SK-N-SH treated with all-trans-retinoic acid at 6 μM for 48 hours (cell line): ENCODE results near the gene TP53.

Source experiments
- ATAC-seq: fragments of 200-7000 bp; cut with Tn5 transposase; 3 replicates; pipeline ENCODE4 v1.9.1; 2020; ENCODE audit warnings: mild to moderate bottlenecking, moderate library complexity
- ARNTL ChIP-seq: fragments of 450-650 bp; formaldehyde crosslinking; IDR thresholded peaks from 2 replicates; pipeline ENCODE4 v1.5.0; 2020; ENCODE audit warnings: low read depth, mild to moderate bottlenecking, moderate library complexity, borderline replicate concordance
- BACH2 ChIP-seq: fragments of 250-450 bp; sonication (Bioruptor Pico); IDR thresholded peaks from 2 replicates; pipeline ENCODE4 v1.9.0; 2021; ENCODE audit warnings: mild to moderate bottlenecking, borderline replicate concordance
- CSDC2 ChIP-seq: fragments of 250-450 bp; sonication (Bioruptor Pico); IDR thresholded peaks from 2 replicates; pipeline ENCODE4 v1.5.0; 2020; ENCODE audit warnings: mild to moderate bottlenecking, moderate library complexity
- ESRRG ChIP-seq: fragments of 250-450 bp; sonication (Bioruptor Pico); IDR thresholded peaks from 2 replicates; pipeline ENCODE4 v1.6.1; 2021; ENCODE audit warnings: mild to moderate bottlenecking
- GLIS3 ChIP-seq: fragments of 250-450 bp; sonication (Bioruptor Pico); IDR thresholded peaks from 2 replicates; pipeline ENCODE4 v1.5.0; 2020; ENCODE audit warnings: mild to moderate bottlenecking, moderate library complexity
- ISL1 ChIP-seq: fragments of 250-450 bp; sonication (Bioruptor Pico); IDR thresholded peaks from 2 replicates; pipeline ENCODE4 v2.1.2; 2022; ENCODE audit warnings: mild to moderate bottlenecking, moderate library complexity
- OSR1 ChIP-seq: fragments of 250-450 bp; sonication (Bioruptor Pico); IDR thresholded peaks from 2 replicates; pipeline ENCODE4 v1.8.0; 2022; ENCODE audit warnings: moderate library complexity, mild to moderate bottlenecking, inconsistent platforms
- PATZ1 ChIP-seq: fragments of 250-450 bp; sonication (Bioruptor Pico); IDR thresholded peaks from 2 replicates; pipeline ENCODE4 v1.8.0; 2020; ENCODE audit warnings: mild to moderate bottlenecking, moderate library complexity, borderline replicate concordance
- POU6F1 ChIP-seq: fragments of 250-450 bp; sonication (Bioruptor Pico); IDR thresholded peaks from 2 replicates; pipeline ENCODE4 v1.8.0; 2021; ENCODE audit warnings: low read depth, mild to moderate bottlenecking, moderate library complexity, borderline replicate concordance
- PPARA ChIP-seq: fragments of 250-450 bp; sonication (Bioruptor Pico); IDR thresholded peaks from 2 replicates; pipeline ENCODE4 v1.5.0; 2020; ENCODE audit warnings: mild to moderate bottlenecking, borderline replicate concordance
- RARB ChIP-seq: fragments of 250-450 bp; sonication (Bioruptor Pico); IDR thresholded peaks from 2 replicates; pipeline ENCODE4 v1.8.0; 2021; ENCODE audit warnings: mild to moderate bottlenecking, moderate library complexity
- SNAI2 ChIP-seq: fragments of 250-450 bp; sonication (Bioruptor Pico); IDR thresholded peaks from 2 replicates; pipeline ENCODE4 v1.5.0; 2020; ENCODE audit warnings: mild to moderate bottlenecking, moderate library complexity
- TCF4 ChIP-seq: fragments of 250-450 bp; sonication (Bioruptor Pico); IDR thresholded peaks from 2 replicates; pipeline ENCODE4 v1.8.0; 2021; ENCODE audit warnings: mild to moderate bottlenecking, moderate library complexity, borderline replicate concordance
- TOX ChIP-seq: fragments of 250-450 bp; sonication (Bioruptor Pico); IDR thresholded peaks from 2 replicates; pipeline ENCODE4 v1.8.0; 2021; ENCODE audit warnings: mild to moderate bottlenecking, moderate library complexity, borderline replicate concordance
- TSHZ2 ChIP-seq: fragments of 250-450 bp; sonication (Bioruptor Pico); IDR thresholded peaks from 2 replicates; pipeline ENCODE4 v1.5.0; 2020; ENCODE audit warnings: mild to moderate bottlenecking, moderate library complexity
- ZC3H10 ChIP-seq: fragments of 250-450 bp; sonication (Bioruptor Pico); IDR thresholded peaks from 2 replicates; pipeline ENCODE4 v1.5.1; 2021; ENCODE audit warnings: mild to moderate bottlenecking, moderate library complexity
- ZFP3 ChIP-seq: fragments of 250-450 bp; sonication (Bioruptor Pico); IDR thresholded peaks from 2 replicates; pipeline ENCODE4 v1.5.0; 2020; ENCODE audit warnings: mild to moderate bottlenecking, moderate library complexity
- ZNF565 ChIP-seq: fragments of 450-650 bp; formaldehyde crosslinking; conservative IDR thresholded peaks from 2 replicates; pipeline ENCODE4 v1.5.0; 2020; ENCODE audit warnings: low read depth, mild to moderate bottlenecking, moderate library complexity
- ZNF70 ChIP-seq: fragments of 450-650 bp; formaldehyde crosslinking; IDR thresholded peaks from 2 replicates; pipeline ENCODE4 v1.5.0; 2020; ENCODE audit warnings: mild to moderate bottlenecking, moderate library complexity
- ZNF8 ChIP-seq: fragments of 450-650 bp; formaldehyde crosslinking; IDR thresholded peaks from 2 replicates; pipeline ENCODE4 v1.5.0; 2020; ENCODE audit warnings: mild to moderate bottlenecking, moderate library complexity

TP53 gene

GRCh38 chr17:7714721-7715594 lies 27.7 kb upstream of the TP53 start (continued):
- TF ChIP-seq CSDC2 (CRISPR knock-in tag) (no peak), BACH2 (CRISPR knock-in tag) (no peak)

- ATAC-seq: no peak
- TF ChIP-seq SNAI2 (CRISPR knock-in tag) (no peak), ESRRG (CRISPR knock-in tag) (no peak), ARNTL (CRISPR knock-in tag) (no peak)
Observed at GRCh38 chr17:7713782-7714181, 26.5 kb upstream of the TP53 start.

GRCh38 chr17:7712111-7712771 lies 25.0 kb upstream of the TP53 start:
- no peak for TF ChIP-seq ZC3H10 (CRISPR knock-in tag)
- no peak for TF ChIP-seq ZNF8 (CRISPR knock-in tag)
- no peak for TF ChIP-seq TOX
- no peak for ATAC-seq

- peak; percentile 37; the same call in 1 of the 3 replicates for ATAC-seq
- TF ChIP-seq ISL1: no peak
- TF ChIP-seq ZNF8 (CRISPR knock-in tag): no peak
- no peak for TF ChIP-seq ZNF565 (CRISPR knock-in tag)
- TF ChIP-seq ZFP3: no peak
- no peak for TF ChIP-seq CSDC2 (CRISPR knock-in tag)
- TF ChIP-seq TSHZ2 (CRISPR knock-in tag): no peak
- no peak for TF ChIP-seq TCF4 (CRISPR knock-in tag)
- TF ChIP-seq PPARA (CRISPR knock-in tag): no peak
- no peak for TF ChIP-seq POU6F1
- TF ChIP-seq TOX: no peak
- no peak for TF ChIP-seq SNAI2 (CRISPR knock-in tag)
- no peak for TF ChIP-seq PATZ1 (CRISPR knock-in tag)
- no peak for TF ChIP-seq GLIS3
- no peak for TF ChIP-seq ZNF70 (CRISPR knock-in tag)
- TF ChIP-seq ARNTL (CRISPR knock-in tag): no peak
- no peak for TF ChIP-seq RARB (CRISPR knock-in tag)
- no peak for TF ChIP-seq BACH2 (CRISPR knock-in tag)
- TF ChIP-seq, all 23 proteins: peak for 0
Observed at GRCh38 chr17:7711051-7711755, 23.9 kb upstream of the TP53 start.

GRCh38 chr17:7710301-7710700 lies 23.0 kb upstream of the TP53 start:
- ATAC-seq: no peak
- TF ChIP-seq PATZ1 (CRISPR knock-in tag) (no peak), OSR1 (no peak), BACH2 (CRISPR knock-in tag) (no peak)
